Activated naive CD4-positive, alpha-beta T cell treated with anti-CD3 and anti-CD28 coated beads, Interleukin-2, amount 10 ng/mL, durations not matched to agents 7 days and 5 days (primary cell): Measurements from ENCODE around the gene ROBO1.
"Not testable (repeated sequence)": the region's sequence is repeated elsewhere in the genome, so short reads cannot be mapped to it uniquely, and the experiment has no call there.

Source experiments
- CTCF ChIA-PET: fragments of 350-600 bp; sonication (Branson Sonifier 250); formaldehyde crosslinking; loops from one replicate; lab custom pipeline; 2021; ENCODE audit warnings: antibody characterized with exemption; lab: Charles Lee
- DNase-seq: peaks from one replicate; pipeline ENCODE4 v3.0.0-alpha.2; 2020
- H3K27ac Mint-ChIP-seq: one replicate; pipeline ENCODE4 v1.8.0; 2021; ENCODE audit warnings: mild to moderate bottlenecking, moderate library complexity, mixed read lengths
- H3K27me3 Mint-ChIP-seq: one replicate; pipeline ENCODE4 v1.8.0; 2021; ENCODE audit warnings: mild to moderate bottlenecking, mixed read lengths
- H3K36me3 Mint-ChIP-seq: one replicate; pipeline ENCODE4 v1.8.0; 2021; ENCODE audit warnings: mixed read lengths
- H3K4me1 Mint-ChIP-seq: one replicate; pipeline ENCODE4 v1.8.0; 2021; ENCODE audit warnings: mixed read lengths
- H3K4me3 Mint-ChIP-seq: one replicate; pipeline ENCODE4 v1.8.0; 2021; ENCODE audit warnings: mild to moderate bottlenecking, moderate library complexity, mixed read lengths
- H3K9me3 Mint-ChIP-seq: one replicate; pipeline ENCODE4 v1.8.0; 2021; ENCODE audit warnings: mixed read lengths

Gene ROBO1

DNA sequence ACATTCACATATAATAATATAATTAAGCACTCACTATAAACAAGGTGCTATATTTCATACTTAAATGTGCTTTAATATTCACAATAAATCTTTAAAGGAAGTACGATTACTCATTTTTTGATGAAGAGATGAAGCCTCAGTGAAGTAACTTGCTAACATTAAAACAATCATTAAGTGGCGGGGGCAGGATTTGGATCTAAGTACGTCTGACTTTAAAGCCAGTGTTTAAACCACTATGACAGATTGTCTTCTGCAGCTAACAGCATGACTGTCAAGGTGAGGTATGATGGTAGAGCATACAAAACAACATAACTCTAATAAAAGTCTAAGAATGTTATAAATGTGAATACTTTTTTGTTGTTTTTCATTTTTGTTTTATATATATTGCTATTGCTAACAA is 862.1 kb downstream of the ROBO1 start:
- Mint-ChIP-seq H3K27ac (no peak overlapping the region), H3K4me3 (no peak overlapping the region), H3K27me3 (no peaks in the 10 kb centered on the region), H3K4me1 (no peaks in the 10 kb centered on the region), H3K36me3 (no peaks in the 10 kb centered on the region), H3K9me3 (no peaks in the 10 kb centered on the region)
- no peak for DNase-seq
- CTCF ChIA-PET: no interaction called here

DNA sequence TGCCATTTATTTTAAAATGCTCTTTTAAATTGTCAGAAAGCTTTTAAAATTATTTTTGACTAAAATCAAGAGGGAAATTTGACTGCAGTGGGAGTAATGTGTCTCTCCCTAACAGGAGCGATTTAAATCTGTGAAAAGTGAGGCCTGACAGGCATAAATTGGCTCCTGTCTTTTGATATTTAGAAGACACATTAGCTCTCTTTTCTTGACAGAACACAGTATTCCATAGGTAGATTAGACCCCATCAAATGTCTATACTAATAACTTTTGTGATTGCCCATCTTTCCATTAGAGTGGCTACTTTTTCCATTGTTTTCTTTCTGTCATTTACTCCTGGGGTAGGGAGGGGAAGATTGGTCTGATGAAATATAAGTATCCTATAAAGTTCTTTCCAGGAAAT is 866.3 kb downstream of the ROBO1 start:
- DNase-seq: no peak
- Mint-ChIP-seq H3K36me3 (no peaks in the 10 kb centered on the region), H3K4me1 (no peaks in the 10 kb centered on the region), H3K27me3 (no peaks in the 10 kb centered on the region), H3K9me3 (peaks cover 3% of the 10 kb centered on the region), H3K4me3 (no peak overlapping the region), H3K27ac (no peak overlapping the region)
- CTCF ChIA-PET: no interaction called here

DNA sequence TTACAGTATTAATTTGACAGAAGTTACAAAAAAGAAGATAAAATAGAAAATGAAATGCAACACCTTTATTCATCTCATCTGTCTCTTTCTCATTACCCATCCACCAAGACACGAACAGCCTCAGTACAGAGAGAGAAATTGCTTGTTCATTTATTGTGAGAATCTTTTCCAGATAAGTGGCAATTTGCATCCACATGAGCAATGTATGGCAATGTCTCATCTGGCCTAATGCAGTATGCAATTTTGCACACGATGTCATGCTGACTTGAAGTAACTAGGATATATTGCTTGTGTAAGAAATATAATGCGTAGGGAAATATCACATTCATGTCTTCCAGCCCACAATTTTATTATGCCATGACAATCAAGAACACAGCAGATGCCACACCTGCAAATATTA is 866.9 kb downstream of the ROBO1 start:
- Mint-ChIP-seq H3K36me3 (no peaks in the 10 kb centered on the region), H3K27ac (no peak overlapping the region), H3K9me3 (peaks cover 3% of the 10 kb centered on the region), H3K4me1 (no peaks in the 10 kb centered on the region), H3K4me3 (no peak overlapping the region), H3K27me3 (no peaks in the 10 kb centered on the region)
- CTCF ChIA-PET: no interaction called here
- DNase-seq: no peak

DNA sequence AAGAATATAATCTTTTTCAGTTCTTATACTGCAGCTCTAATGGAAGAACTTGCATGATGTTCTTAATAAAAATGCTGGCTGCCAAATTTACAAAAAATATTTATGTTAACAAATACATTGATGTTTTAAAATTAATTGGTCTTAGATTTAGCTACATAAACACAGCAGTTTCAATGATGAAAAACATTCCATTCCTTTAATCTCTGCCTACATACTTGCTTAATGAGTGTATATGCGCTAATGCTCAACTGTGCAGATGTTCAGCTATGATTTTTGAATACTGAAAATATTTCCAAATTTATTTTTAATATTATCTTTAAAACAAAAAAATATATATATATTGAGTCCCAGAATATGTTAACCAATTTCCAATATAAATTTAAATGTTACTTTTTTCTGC is 867.4 kb downstream of the ROBO1 start:
- peaks cover 3% of the 10 kb centered on the region for H3K9me3 Mint-ChIP-seq
- H3K4me1 Mint-ChIP-seq: no peaks in the 10 kb centered on the region
- no peaks in the 10 kb centered on the region for H3K36me3 Mint-ChIP-seq
- no peak for DNase-seq
- CTCF ChIA-PET: no interaction called here
- H3K4me3 Mint-ChIP-seq: no peak overlapping the region
- no peaks in the 10 kb centered on the region for H3K27me3 Mint-ChIP-seq
- H3K27ac Mint-ChIP-seq: no peak overlapping the region

DNA sequence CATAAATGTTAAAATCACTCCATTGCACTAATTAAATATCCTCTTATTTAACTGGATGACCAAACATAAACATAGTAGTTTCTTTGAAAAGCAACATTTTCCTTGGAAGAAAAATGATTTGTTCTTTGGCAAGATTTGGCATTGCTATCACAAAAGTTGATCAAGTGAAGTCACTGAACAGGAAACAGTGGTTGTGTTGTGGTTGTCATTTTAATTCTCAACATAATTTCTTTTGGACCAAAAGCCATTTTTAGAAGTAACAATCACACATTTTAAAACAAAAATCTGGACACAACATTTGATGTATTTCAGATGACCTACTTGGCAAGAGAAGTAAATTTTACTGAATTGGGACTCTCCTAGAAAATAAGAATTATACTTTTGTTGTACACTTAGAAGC is 872.3 kb downstream of the ROBO1 start:
- H3K4me3 Mint-ChIP-seq: no peak overlapping the region
- CTCF ChIA-PET: no interaction called here
- no peak for DNase-seq

DNA sequence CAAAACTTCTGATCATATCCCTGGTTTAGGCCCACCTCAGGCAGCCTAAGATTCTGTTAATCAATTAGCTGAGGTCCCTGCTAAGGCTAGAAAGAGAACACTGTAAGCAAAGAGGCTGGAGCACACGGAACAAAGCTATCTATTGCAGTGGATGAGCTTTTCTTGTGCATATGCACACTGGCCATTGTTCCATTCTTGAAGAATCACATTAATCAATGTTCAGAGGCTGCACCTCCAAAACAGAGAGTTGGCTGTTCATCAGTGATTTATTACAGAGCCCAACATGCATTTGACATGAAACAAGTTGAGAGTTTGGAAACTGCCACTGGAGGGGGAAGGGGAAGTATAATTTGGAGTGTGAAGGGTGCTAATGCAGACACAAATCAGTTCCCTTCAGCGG is 873.0 kb downstream of the ROBO1 start:
- Mint-ChIP-seq H3K27me3 (no peaks in the 10 kb centered on the region), H3K27ac (no peak overlapping the region), H3K4me1 (no peaks in the 10 kb centered on the region), H3K36me3 (no peaks in the 10 kb centered on the region), H3K9me3 (peaks cover 3% of the 10 kb centered on the region), H3K4me3 (no peak overlapping the region)
- no peak for DNase-seq
- CTCF ChIA-PET: no interaction called here

More for the DNA sequence above, 872.3 kb downstream of the ROBO1 start:
- no peaks in the 10 kb centered on the region for H3K36me3 Mint-ChIP-seq
- H3K27ac Mint-ChIP-seq: no peak overlapping the region
- H3K4me1 Mint-ChIP-seq: no peaks in the 10 kb centered on the region
- H3K27me3 Mint-ChIP-seq: no peaks in the 10 kb centered on the region
- H3K9me3 Mint-ChIP-seq: peaks cover 3% of the 10 kb centered on the region

DNA sequence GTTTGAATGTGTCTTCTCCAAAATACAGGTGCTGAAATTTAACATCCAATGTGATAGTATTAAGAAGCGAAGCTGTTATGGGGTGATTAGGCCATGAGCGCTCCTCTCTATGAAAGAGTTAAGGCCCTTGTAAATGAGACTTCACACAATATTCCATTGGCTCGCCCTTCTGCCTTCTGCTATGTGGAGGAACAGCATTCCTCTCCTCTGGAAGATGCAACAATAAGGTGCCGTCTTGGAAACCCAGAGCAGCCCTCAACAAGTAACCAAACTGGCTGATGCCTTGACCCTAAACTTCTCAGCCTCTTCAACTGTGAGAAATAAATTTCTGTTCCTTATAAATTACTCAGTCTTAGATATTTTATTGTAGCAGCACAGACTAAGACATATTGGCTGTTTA is 874.6 kb downstream of the ROBO1 start:
- H3K27ac Mint-ChIP-seq: no peak overlapping the region
- H3K27me3 Mint-ChIP-seq: no peaks in the 10 kb centered on the region
- no peak overlapping the region for H3K4me3 Mint-ChIP-seq
- no peaks in the 10 kb centered on the region for H3K4me1 Mint-ChIP-seq
- H3K36me3 Mint-ChIP-seq: no peaks in the 10 kb centered on the region
- no peaks in the 10 kb centered on the region for H3K9me3 Mint-ChIP-seq
- no peak for DNase-seq
- CTCF ChIA-PET: no interaction called here

DNA sequence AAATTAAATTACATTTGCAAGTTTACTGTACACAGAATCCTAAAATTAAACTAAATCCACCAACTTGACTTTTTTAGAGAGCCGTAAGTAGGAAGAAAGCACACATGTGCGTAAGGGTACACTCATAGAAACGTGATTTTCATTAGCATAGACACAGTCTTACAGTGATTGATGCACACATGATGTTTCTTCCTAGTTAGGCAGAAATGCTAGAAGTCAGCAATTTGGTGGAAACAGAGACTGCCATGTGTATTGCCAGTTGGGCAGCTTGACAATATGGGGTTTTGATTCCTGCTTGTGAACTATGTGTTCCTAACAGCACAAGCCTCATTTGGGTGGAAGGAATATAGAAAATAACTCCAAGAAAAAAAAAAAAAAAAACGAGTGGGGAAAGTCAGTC is 878.5 kb downstream of the ROBO1 start:
- Mint-ChIP-seq H3K4me1 (no peaks in the 10 kb centered on the region), H3K27ac (no peak overlapping the region), H3K27me3 (no peaks in the 10 kb centered on the region), H3K4me3 (no peak overlapping the region), H3K9me3 (no peaks in the 10 kb centered on the region), H3K36me3 (no peaks in the 10 kb centered on the region)
- CTCF ChIA-PET: no interaction called here
- no peak for DNase-seq

DNA sequence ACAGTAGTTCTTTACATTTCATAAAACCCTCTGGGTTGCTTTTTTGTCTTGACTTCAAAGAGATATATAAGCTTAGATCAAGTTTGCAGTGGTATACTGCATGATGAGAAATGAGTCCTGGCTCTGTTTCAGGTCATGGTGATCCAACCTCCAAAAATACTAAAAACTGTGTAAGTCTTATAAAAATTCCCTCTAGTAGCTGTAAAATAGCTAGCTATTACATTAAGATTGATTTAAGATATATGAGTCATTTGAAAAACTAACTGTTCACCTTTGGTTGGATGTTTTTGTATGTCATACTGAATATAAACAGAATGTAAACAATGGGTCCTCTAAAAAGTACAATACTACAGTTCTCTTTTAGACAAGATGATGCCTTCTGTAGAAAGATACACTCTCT is 879.2 kb downstream of the ROBO1 start:
- Mint-ChIP-seq H3K9me3 (no peaks in the 10 kb centered on the region), H3K4me3 (no peak overlapping the region), H3K27ac (no peak overlapping the region), H3K36me3 (no peaks in the 10 kb centered on the region), H3K4me1 (no peaks in the 10 kb centered on the region), H3K27me3 (no peaks in the 10 kb centered on the region)
- DNase-seq: no peak
- CTCF ChIA-PET: no interaction called here

DNA sequence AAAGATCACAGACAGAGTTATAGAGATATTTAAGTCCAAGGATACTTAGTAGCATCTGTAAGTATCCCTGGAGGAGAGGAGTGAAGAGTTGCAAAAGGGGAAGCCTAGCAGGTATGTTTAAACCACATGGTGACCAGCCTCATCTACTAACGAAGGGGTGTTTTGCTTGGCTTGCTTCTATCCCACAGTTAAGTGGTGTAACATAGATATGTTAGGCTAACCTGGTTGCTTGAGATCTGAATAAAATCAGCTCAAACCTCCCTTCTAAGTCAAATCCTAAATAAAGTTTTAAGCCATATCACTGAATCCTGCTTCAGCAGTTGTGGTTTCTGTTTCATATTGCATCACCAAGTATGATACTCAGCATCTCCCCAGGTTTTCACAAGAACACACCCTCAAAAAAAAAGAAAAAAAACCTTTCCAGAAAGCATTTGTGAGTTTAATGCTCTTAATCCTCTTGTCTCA is 880.2 kb downstream of the ROBO1 start:
- no peak for DNase-seq
- no peak overlapping the region for H3K4me3 Mint-ChIP-seq
- CTCF ChIA-PET: no interaction called here

DNA sequence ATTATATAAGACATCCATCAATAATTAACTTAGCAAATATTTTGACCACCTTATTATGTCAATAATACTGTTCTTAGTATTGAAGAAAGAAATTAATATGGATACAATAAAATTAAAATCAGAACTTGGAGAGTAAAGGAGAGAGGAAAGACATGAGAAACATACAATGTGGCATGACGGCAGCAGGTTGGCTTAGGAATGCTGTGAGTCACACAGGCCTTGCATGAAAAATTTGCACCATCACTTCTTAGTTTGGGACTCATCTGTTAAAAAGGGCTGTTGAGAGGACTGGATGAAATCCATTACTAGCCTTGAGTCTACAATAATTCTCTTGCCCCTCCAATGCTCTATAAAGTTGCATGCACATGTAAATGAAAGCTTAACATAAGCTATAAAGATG is 880.8 kb downstream of the ROBO1 start:
- CTCF ChIA-PET: no interaction called here
- Mint-ChIP-seq H3K9me3 (peaks cover 3% of the 10 kb centered on the region), H3K36me3 (no peaks in the 10 kb centered on the region), H3K4me3 (no peak overlapping the region), H3K27ac (no peak overlapping the region), H3K4me1 (no peaks in the 10 kb centered on the region), H3K27me3 (no peaks in the 10 kb centered on the region)
- DNase-seq: no peak

More for the DNA sequence above, 880.2 kb downstream of the ROBO1 start:
- Mint-ChIP-seq H3K27ac (no peak overlapping the region), H3K27me3 (no peaks in the 10 kb centered on the region), H3K4me1 (no peaks in the 10 kb centered on the region), H3K36me3 (no peaks in the 10 kb centered on the region), H3K9me3 (no peaks in the 10 kb centered on the region)

DNA sequence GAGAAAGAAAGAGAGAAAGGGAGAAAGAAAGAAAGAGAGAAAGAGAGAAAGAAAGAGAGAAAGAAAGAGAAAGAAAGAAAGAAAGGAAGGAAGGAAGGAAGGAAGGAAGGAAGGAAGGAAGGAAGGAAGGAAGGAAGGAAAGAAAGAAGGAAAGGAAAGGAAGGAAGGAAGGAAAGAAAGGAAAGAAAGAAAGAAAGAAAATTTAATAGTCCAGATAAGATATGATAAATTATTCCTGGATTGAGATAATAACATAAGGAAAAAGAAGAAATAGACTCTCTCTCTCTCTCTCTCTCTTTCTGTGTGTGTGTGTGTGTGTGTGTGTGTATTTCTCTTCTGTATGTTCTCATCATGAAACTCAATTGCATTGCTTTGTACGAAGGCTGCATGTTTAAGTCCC is 883.2 kb downstream of the ROBO1 start:
- H3K4me3 Mint-ChIP-seq, H3K36me3 Mint-ChIP-seq, H3K27ac Mint-ChIP-seq, H3K27me3 Mint-ChIP-seq, H3K4me1 Mint-ChIP-seq, H3K9me3 Mint-ChIP-seq, DNase-seq, CTCF ChIA-PET: not testable (repeated sequence)

DNA sequence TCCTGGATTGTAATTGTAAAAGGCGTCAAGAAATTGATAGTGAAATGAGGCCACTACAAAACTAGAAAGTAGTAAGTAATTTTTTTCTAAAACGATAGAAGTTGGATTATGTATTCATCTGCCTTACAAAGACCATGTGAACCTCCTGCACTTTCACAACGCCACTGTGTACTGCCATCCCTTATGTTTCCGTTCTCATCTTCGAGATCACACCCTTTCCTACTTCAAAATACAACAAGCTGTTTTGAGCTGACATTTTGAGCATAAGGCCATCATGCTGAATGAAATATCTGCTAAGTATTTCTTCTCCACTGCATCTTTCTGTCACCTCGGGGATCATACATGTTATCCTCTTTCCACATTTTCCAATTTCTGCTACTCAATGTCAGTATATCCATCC is 885.5 kb downstream of the ROBO1 start:
- H3K36me3 Mint-ChIP-seq: no peaks in the 10 kb centered on the region
- CTCF ChIA-PET: no interaction called here
- no peaks in the 10 kb centered on the region for H3K4me1 Mint-ChIP-seq
- H3K27ac Mint-ChIP-seq: no peak overlapping the region
- no peaks in the 10 kb centered on the region for H3K27me3 Mint-ChIP-seq
- DNase-seq: no peak
- H3K4me3 Mint-ChIP-seq: no peak overlapping the region
- H3K9me3 Mint-ChIP-seq: peaks cover 5% of the 10 kb centered on the region

DNA sequence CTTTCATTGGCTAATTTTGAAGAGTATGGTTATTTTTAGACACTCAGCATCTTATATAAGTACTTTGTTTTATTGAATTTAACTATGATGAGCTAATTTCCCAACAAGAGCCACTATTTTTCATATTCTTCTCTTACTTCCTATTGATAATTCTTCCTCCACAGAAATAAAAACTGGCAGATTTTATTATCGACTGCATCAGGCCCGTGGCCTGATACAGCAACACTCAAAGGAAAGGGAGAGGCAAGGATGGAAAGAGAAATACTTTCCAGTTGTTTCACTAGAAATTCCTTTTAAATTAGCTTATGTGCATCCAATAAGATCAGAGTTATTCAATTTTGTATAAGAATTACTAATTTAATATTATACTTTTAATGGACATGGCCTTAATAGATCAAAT is 886.3 kb downstream of the ROBO1 start:
- Mint-ChIP-seq H3K4me1 (no peaks in the 10 kb centered on the region), H3K27ac (no peak overlapping the region), H3K9me3 (peaks cover 5% of the 10 kb centered on the region), H3K36me3 (no peaks in the 10 kb centered on the region), H3K27me3 (no peaks in the 10 kb centered on the region), H3K4me3 (no peak overlapping the region)
- CTCF ChIA-PET: no interaction called here
- DNase-seq: no peak

DNA sequence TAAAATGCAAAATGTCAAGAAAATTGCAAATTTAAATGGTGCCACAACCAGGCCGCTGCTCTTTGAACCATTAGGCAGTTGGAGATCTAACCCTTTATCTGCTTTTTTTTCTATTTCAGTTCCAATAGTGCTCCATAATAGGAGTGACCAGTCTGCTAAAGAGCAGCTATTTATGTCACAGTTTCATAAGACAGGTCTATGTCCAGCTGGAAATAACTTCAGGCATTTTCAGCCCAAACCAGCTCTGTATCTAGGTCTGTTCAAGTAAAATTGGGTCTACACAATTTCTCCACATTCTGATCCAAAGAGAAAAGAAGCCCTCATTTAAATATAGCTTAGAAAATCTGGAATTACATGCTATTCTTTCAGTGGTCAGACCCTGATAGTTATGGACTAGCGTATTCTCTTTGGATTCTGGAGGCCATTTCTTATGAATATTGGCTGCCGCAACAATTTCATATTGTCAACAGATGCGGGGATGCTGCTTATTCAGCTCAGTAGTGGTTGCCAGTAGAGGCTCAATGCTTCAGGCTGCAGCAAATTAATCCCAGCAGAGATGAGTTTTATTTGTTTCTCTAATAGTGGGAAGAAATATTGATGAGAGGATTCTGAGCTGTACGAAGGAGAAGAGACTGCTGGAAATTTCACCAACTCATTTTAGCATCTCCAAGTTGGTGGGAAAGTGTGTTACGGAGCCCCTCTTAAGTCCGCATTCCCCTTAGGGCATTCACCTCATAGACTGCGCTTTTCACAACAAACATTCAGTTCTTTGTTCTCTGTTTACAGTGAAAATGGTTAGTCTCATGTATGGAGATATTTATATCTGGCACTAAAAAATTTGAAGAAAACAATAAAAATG is 887.0 kb downstream of the ROBO1 start:
- no peaks in the 10 kb centered on the region for H3K27me3 Mint-ChIP-seq
- H3K9me3 Mint-ChIP-seq: peaks cover 5% of the 10 kb centered on the region
- H3K36me3 Mint-ChIP-seq: no peaks in the 10 kb centered on the region
- H3K4me1 Mint-ChIP-seq: no peaks in the 10 kb centered on the region
- H3K4me3 Mint-ChIP-seq: no peak overlapping the region
- CTCF ChIA-PET: no interaction called here
- no peak for DNase-seq
- no peak overlapping the region for H3K27ac Mint-ChIP-seq
